ENCODE measurements around the gene OSBPL1A.
"Not testable (repeated sequence)": the region's sequence is repeated elsewhere in the genome, so short reads cannot be mapped to it uniquely, and the experiment has no call there.

OSBPL1A gene

DNA sequence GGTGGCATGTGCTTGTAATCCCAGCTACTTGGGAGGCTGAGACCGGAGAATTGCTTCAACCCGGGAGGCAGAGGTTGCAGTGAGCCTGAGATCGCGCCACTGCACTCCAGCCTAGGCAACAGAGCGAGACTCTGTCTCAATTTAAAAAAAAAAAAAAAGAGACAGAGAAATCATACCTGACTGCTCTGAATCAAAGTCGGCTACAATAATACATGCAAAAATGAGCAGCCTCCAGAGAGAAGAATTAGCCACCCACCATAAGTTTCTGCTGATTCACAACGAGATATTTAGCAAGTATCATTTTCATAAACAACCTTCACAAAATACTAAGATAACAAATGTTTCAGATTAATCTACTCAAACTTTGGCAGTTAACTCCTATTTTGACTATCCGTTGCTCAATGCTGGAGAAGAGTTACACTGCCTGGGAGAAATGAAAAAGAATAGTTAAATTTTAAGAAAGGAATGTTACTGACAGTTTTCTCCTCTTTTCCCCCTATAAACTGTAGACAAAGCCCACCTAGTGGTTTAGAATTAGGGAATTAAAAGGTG, 1.5 kb downstream of the OSBPL1A start:
- no peak for DNase-seq

DNA sequence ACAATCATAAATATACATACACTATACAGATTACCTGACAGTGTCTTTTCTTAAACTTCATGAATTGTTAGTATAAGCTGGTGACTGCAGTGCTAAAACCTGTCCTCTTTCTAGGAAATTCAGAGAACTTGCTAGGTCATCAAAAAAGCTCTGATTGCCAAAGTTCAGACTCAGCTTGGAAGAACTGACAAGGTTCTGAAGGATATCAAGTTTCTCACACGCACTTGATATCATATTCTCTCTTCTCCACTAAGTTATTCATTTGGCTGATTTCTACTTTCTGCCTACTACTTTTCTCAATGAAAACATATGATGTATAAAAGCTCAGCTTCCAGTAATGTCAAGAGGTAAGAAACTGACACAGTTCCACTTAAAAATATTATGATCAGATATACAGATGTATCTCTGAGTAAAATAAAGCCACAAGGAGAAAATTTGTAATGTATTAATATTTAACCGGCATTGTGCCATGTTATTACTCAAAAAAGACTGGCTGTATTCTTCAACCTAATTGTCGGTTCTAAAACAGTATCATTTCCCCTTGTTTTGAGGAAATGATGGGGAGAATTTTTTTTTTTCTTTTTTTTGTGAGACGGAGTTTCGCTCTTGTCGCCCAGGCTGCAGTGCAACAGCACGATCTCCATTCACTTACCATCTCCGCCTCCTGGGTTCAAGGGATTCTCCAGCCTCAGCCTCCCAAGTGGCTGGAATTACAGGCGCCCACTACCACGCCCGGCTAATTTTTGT, 2.4 kb downstream of the OSBPL1A start:
- no peak for DNase-seq

GRCh38 chr18:24388957-24389356, 8.7 kb downstream of the OSBPL1A start:
- DNase-seq: no peak

DNA sequence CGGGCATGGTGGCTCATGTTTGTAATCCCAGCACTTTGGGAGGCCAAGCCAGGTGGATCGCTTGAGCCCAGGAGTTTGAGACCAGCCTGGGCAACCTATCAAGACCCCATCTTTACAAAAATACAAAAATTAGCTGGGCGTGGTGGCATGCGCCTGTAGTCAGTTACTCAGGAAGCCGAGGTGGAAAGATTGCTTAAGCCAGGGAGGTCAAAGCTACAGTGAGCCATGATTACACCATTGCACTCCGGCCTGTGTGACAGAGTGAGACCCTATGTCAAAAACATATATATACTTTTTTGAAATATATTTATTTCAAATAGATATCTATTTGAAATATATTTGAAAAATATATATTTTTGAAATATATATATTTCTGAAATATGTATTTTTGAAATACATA, 10.9 kb downstream of the OSBPL1A start:
- DNase-seq: no peak

DNA sequence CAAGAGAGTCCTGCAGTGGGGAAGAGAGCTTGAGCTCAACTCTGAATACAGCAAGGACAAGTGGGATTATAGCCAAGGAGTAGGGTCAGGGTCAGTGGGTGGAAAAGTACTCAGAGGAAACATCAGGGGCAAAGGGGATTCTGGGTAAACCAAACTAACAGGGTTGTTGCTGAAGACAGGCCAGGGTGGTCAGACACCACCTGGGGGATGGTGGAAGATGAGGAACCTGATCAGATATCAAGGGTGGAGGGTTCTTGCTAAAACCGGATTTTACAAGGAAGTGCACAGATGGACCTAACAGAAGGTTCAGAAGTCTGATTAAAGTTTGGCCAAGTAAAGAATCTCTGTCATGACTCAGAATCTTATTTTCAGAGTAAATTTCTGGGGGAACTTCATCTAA, 16.5 kb downstream of the OSBPL1A start:
- DNase-seq: no peak

GRCh38 chr18:24380163-24380747, 17.4 kb downstream of the OSBPL1A start:
- no peak for DNase-seq

DNA sequence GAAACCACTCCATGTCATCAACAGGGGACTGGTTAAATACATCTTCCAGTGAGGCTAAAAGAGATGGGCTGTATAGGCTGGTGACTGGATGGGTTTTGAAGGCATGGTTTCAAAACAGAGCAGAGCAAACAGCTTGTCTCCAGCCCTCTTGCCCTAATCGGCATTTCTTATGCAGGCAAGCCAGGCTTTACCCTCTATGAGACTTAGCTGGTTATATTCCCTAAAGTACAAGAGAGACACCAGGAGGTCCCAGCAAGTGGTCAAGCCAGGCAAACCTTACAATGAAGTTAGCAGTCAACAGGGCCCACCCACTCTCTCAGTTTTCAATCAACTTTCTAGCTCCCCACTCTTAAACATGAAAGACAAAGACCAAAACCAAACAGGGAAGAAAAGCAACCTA, 19.0 kb downstream of the OSBPL1A start:
- DNase-seq: no peak

DNA sequence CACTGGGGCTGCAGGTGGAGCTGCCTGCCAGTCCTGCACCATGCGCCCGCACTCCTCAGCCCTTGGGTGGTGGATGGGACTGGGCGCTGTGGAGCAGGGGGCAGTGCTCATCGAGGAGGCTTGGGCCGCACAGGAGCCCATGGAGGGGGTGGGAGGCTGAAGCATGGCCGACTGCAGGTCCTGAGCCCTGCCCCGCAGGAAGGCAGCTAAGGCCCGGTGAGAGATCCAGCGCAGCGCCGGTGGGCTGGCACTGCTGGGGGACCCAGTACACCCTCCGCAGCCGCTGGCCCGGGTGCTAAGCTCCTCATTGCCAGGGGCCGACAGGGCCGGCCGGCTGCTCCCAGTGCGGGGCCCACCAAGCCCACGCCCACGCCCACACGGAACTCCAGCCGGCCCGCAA, 21.1 kb downstream of the OSBPL1A start:
- DNase-seq: not testable (repeated sequence)

- no peak for DNase-seq
Observed at GRCh38 chr18:24373328-24373727, 24.3 kb downstream of the OSBPL1A start.

GRCh38 chr18:24372279-24372872, 25.2 kb downstream of the OSBPL1A start:
- no peak for DNase-seq

DNA sequence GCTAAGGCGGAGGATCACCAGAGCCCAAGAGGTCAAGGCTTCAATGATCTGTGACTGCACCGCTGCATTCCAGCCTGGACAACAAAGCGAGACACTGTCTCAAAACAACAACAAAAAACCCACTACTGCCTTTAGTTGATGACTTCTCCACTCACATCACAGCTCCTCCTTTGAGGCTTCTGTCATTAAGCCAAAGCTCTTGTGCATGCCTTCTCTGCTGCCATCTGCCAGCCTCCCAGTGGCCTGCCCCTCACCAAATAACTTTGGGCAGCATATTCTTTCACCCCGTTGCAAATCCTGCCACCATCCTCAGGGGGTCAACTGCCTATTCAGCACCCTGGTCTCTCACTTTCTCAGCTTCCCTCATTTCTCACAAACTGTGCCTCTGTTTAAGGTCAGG, 27.5 kb downstream of the OSBPL1A start:
- DNase-seq: no peak

DNA sequence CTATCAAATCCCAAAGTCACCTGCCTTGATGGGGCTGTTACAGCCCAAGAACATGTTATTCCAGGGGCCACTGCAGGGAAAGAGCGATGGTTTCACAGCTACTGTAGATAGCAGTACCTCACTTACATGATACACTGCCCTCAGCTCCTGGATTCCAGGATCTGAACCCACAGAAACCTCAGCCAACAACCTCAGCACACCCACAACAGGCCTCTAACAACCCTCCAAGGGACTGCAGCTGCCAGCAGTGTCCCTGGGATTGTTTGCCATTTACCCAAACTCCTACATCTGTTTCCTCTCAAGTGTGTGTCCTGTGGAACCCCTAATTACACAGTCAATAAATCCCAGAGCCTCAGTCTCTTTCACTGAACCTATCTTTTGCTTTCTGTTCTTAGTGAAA, 28.2 kb downstream of the OSBPL1A start:
- DNase-seq: no peak

GRCh38 chr18:24368749-24369148, 28.9 kb downstream of the OSBPL1A start:
- no peak for DNase-seq

GRCh38 chr18:24366328-24366727, 31.3 kb downstream of the OSBPL1A start:
- DNase-seq: no peak

DNA sequence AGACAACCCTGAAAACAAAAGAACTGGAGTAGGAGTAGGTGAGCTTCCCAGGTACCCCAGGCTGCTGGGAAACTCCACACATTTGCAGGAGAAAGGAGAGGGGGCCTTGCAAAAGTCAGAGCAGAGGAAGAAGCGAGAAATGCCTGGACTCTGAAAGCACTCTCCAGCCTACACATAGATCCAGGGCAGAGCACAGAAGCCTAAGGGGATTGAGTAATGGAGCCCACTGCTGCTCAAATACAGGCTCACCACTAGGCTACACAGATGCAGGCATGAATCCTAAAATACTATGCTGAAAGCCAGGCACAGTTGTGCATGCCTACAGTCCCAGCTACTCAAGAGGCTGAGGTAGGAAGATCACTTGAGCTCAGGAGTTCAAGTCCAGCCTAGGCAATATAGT, 33.4 kb downstream of the OSBPL1A start:
- DNase-seq: no peak

GRCh38 chr18:24362757-24363156, 34.9 kb downstream of the OSBPL1A start:
- DNase-seq: no peak

- peak; percentile 27 for DNase-seq
Observed at GRCh38 chr18:24359787-24360530, 37.7 kb downstream of the OSBPL1A start.

DNA sequence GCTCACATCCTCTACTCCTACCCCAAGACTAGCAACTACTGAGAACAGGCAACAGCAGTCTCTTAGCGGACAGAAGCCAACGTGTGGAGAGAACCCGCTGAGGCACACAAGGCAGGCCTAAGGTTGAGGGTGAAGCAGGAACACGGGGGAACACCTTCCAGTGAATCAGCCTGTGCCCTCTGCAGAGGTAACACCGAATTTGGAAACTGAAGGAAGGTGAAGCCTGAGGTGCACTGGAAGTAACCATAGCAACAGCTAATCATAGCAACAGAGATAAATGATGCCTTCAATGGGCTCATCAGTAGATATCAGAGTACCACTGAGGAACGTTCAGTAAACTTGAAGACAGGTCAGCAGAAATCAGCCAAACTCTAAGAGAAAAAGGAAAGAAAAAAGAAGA, 43.3 kb downstream of the OSBPL1A start:
- DNase-seq: no peak

DNA sequence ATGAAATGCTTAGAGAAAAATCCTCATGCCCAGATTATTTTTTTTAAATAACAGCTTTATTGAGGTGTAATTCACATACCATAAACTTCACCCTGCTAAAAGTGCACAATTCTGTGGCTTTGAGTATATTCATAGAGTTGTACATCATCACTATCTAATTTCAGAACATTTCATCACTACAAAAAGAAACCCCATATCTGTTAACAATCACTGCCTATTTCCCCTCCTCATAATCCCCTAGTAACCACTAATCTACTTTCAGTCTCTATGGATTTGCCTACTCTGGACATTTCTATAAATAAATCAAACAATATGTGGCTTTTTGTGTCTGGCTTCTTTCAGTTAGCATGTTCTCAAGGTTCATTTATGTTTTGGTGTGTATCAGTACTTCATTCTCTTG, 51.4 kb downstream of the OSBPL1A start:
- no peak for DNase-seq

DNA sequence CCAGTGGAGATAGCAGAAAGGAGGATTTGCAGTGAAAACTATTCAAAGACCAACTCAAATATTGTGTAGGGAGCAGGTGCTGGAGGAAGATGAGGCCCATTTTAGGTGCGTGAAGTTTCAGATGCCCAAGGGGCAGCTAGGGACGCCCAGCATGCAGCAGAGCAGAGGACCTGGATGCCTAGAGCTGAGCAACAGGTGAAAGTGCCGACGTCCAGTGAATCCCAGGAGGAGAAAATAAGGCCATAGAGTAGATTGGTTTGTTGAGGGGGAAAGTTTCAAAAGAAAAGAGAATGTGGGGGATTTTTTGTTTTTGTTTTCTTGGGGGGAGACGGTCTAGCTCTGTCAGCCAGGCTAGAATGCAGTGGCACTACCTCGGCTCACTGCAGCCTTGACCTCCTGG, 53.1 kb downstream of the OSBPL1A start:
- DNase-seq: no peak

GRCh38 chr18:24342347-24342746, 55.3 kb downstream of the OSBPL1A start:
- DNase-seq: no peak

GRCh38 chr18:24341361-24341760, 56.3 kb downstream of the OSBPL1A start:
- DNase-seq: no peak

DNA sequence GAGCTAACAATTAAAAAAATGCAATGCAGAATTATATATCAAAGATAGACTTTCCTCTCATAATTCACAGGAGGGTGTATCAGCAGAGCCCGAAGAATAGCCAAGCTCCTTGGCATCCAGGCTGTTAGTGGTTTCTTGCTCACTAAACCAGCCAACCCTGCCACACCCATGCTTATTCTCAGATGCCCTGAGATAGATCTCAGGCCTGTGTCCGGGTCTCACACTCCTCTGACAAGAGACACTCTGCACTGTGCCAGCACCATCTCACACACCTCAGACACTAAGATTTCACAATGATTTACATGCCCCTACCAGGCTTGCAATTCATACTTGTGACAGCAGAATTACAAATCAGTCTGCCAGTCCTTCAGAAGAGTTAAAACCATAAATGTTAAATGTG, 64.5 kb downstream of the OSBPL1A start:
- DNase-seq: no peak

- no peak for DNase-seq
Observed at GRCh38 chr18:24326211-24326610, 71.4 kb downstream of the OSBPL1A start.
